22Rv1 (cell line): ENCODE data around the gene MMP24OS.

Experiments used
- CTCF ChIP-seq: fragments of 450-650 bp; IDR thresholded peaks from 2 replicates; pipeline ENCODE4 v1.5.1; 2017; ENCODE audit warnings: mild to moderate bottlenecking
- ZFX ChIP-seq: fragments of 450-650 bp; IDR thresholded peaks from 2 replicates; pipeline ENCODE4 v1.6.1; 2017; ENCODE audit warnings: antibody characterized with exemption, borderline replicate concordance

- TF ChIP-seq CTCF, result no peak
- no peak for TF ChIP-seq ZFX
Measured at GRCh38 chr20:35279533-35280174, 1.7 kb upstream of the MMP24OS start.
